Erythroblast (primary cell): ENCODE data around the gene R3HDM2.

Experiments used
- GATA1 ChIP-seq: IDR thresholded peaks from 2 replicates; pipeline ENCODE4 v1.6.1; 2011; ENCODE audit warnings: low read depth, mild to moderate bottlenecking, control low read depth, low read length, moderate library complexity
- POLR2A ChIP-seq: IDR thresholded peaks from 2 replicates; pipeline ENCODE4 v1.6.1; 2011; ENCODE audit warnings: mild to moderate bottlenecking, low read length

- TF ChIP-seq POLR2A: no peak
- TF ChIP-seq GATA1: no peak
Observed at GRCh38 chr12:57390174-57390573, 40.7 kb downstream of the R3HDM2 start.
